Heart left ventricle (tissue), 16 donors: ENCODE data around the gene TCEAL9. TPM values are rescaled to one million over a fixed set of nuclear protein-coding genes. Genes with fewer than 3 reads are reported as not detected.

Experiments
- ATAC-seq, 4 donors: fragments of 200-7000 bp; cut with Tn5 transposase; one replicate each; pipeline ENCODE4 v1.9.1; 2020 to 2022; ENCODE audit warnings: moderate library complexity in 4 of 4, mild to moderate bottlenecking in 3 of 4, moderate number of reproducible peaks in 1 of 4
- DNase-seq, 5 donors: peaks; one replicate each; pipeline ENCODE4 v3.0.0-alpha.2; 2020
- H3K27ac ChIP-seq, 12 donors: fragments of 200-600 bp; sonication (generic) in 4 of 12; one replicate each; pipeline versions ENCODE4 v1.5.0 to v1.8.0; 2016 to 2022; ENCODE audit warnings: mild to moderate bottlenecking in 2 of 12
- H3K27me3 ChIP-seq, 9 donors: fragments of 200-600 bp; sonication (generic) in 2 of 9; one replicate each; pipeline versions ENCODE4 v1.5.1 to v1.8.0; 2016 to 2022; ENCODE audit warnings: mild to moderate bottlenecking in 3 of 9
- H3K36me3 ChIP-seq, 9 donors: fragments of 200-600 bp; sonication (generic) in 2 of 9; one replicate each; pipeline versions ENCODE4 v1.5.0 to v1.8.0; 2018 to 2022; ENCODE audit warnings: mild to moderate bottlenecking in 2 of 9
- H3K4me1 ChIP-seq, 12 donors: fragments of 200-600 bp; sonication (generic) in 4 of 12; one replicate each; pipeline versions ENCODE4 v1.5.0 to v1.8.0; 2016 to 2022; ENCODE audit warnings: mild to moderate bottlenecking in 3 of 12
- H3K4me3 ChIP-seq, 12 donors: fragments of 200-600 bp; sonication (generic) in 4 of 12; one replicate each; pipeline versions ENCODE4 v1.5.0 to v1.8.0; 2017 to 2022; ENCODE audit warnings: mild to moderate bottlenecking in 9 of 12, moderate library complexity in 4 of 12
- H3K9me3 ChIP-seq, 12 donors: fragments of 200-600 bp; sonication (generic) in 4 of 12; one replicate each; pipeline versions ENCODE4 v1.5.0 to v1.8.0; 2016 to 2022; ENCODE audit warnings: mild to moderate bottlenecking in 1 of 12
- POLR2A ChIP-seq, 2 donors: fragments of 450-650 bp; IDR thresholded peaks; one replicate each; pipeline ENCODE4 v1.6.1; 2017; ENCODE audit warnings: antibody characterized with exemption in 2 of 2, mild to moderate bottlenecking in 2 of 2, moderate library complexity in 2 of 2
- WGBS, 4 donors: extraction: QIAGEN DNeasy Blood & Tissue Kit in 2 of 4; methylation state at CpG; one replicate each; pipeline versions ENCODE4 v1.1.5 to v1.1.7; 2013 to 2018; 5-methylcytosine and 5-hydroxymethylcytosine counted together
- intact Hi-C, 10 donors: fragments of 100-400 bp; cut with DNase I; formaldehyde crosslinking; loops; one replicate each; pipeline versions ENCODE4 v1.11.1 to v1.14.2; 2022
- polyA plus RNA-seq, 2 donors: library from polyadenylated mRNA; stranded (reverse); fragments of 200-250 nt; gene quantifications; one replicate each; pipeline ENCODE4 v1.2.3, GENCODE V29; 2013
- total RNA-seq, 9 donors: library from RNA; depleted of rRNA in 2 of 9; stranded (reverse); fragments of >200 nt in 2 of 9; fragmentation: NEBNext Ultra II Directional in 3 of 9; extraction: Animal tissue kit (Norgen Biotek cat#: 25700) in 3 of 9; gene quantifications; one replicate each; pipeline versions ENCODE4 v1.1.0 to v1.2.4, GENCODE V29; 2016 to 2023
- TF ChIP-seq, protein P1 (sequence below), 12 donors: fragments of 200-600 bp; sonication (generic) in 4 of 12; IDR thresholded peaks; one replicate each; pipeline versions ENCODE4 v1.5.0 to v1.8.0; 2018 to 2022; ENCODE audit warnings: antibody characterized with exemption in 12 of 12, mild to moderate bottlenecking in 5 of 12
- donor health status: ischemic (EF 13 %, LVEDD 7.1; RV severe dilation, severe dysfunction).
- donor health status: healthy with polysubstance abuse.
- donor health status: DM: no; HTN: yes; CAD: no.
- donor health status: DM: no; HTN: no; CAD: no.
- donor health status: ischemic (EF 25% LVEDD 6.9; RV normal size, moderate dysfunction).
- donor health status: ischemic (EF 25% LVEDD 5.7; RV mildly dilated, moderate dysfunction).
- donor health status: healthy.
- donor health status: DM: yes; HTN: yes; CAD: no.
- donor health status: ischemic (EF 35%, LVEDD 5.7; RV mildly dilated, moderate dysfunction).
- donor health status: nonischemic (EF 11% LVEDD 7.7; RV severe dilation, severe dysfunction).
- donor health status: DM: yes; HTN: yes; CAD: no.
- donor health status: PGD.
- donor health status: ischemic (EF 29% LVEDD 5.4; RV normal size, mild dysfunction).
- donor health status: nonischemic (EF 23%, LVEDD 6.1; RV moderate dilation, normal function).

TCEAL9 gene
- total and polyA plus RNA-seq, 11 donors, result 15.7 to 60.3 (median 28.9) TPM

DNA sequence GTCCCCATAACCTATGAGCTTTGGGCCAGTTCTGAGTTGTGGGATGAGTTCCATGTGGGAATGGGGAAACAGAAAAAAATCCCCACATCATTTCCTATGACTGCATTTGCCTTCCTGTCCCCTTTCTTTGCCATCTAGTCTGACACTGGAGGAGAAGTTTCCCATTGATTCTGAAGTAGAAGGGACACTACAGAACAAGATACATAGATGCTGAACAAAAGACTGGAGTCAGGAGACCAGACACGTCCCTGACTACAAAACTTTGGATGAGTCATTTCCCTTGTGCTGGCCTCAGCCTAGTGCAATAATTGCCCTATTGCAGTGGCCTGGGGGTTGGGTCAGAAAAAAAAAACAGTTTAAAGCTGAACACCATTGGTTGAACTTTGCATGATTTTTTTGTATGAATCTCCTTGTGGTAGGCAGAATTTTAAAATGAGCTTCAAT lies 42.1 kb downstream of the TCEAL9 start:
- peak in 2 of 4 donors; percentile 48 to 52 for ATAC-seq

DNA sequence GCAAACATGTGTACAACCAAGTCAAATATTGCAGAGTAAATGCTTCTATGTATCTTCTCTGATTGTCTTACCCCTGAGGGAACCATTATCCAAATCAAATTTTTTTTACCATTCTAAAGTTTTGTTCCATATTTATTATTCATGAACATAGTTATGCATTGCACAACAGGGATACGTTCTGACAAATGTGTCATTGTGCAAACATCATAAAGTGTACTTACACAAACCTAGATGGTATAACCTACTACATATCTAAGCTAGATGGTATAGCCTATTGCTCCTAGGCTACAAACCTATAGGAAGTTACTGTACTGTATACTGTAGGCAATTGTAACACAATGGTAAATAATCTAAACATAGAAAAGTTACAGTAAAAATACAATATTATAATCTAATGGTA lies 43.4 kb downstream of the TCEAL9 start:
- Histone ChIP-seq H3K36me3 (no peaks in the 10 kb centered on the region), H3K27ac (no peak overlapping the region), H3K9me3 (no peaks in the 10 kb centered on the region), H3K4me1 (peaks cover 0 to 3% (median 0%) of the 10 kb centered on the region in 12 donors), H3K27me3 (peaks cover 0 to 16% (median 0%) of the 10 kb centered on the region in 9 donors), H3K4me3 (no peak overlapping the region)
- WGBS, 4 donors, result 43 to 69% (median 52%) methylated on average over 1 of the region's 1 CpG
- no peak for TF ChIP-seq POLR2A (IDR thresholded peaks at IDR 0.05)
- DNase-seq (no peak), ATAC-seq (no peak)
- intact Hi-C loops, result no loop called here

More for the DNA sequence above, 42.1 kb downstream of the TCEAL9 start:
- Histone ChIP-seq H3K27ac (no peak overlapping the region), H3K4me1 (no peaks in the 10 kb centered on the region), H3K4me3 (no peak overlapping the region), H3K36me3 (no peaks in the 10 kb centered on the region), H3K27me3 (peaks cover 0 to 16% (median 0%) of the 10 kb centered on the region in 9 donors), H3K9me3 (no peaks in the 10 kb centered on the region)
- intact Hi-C loops, result no loop called here
- TF ChIP-seq, protein P1, sequence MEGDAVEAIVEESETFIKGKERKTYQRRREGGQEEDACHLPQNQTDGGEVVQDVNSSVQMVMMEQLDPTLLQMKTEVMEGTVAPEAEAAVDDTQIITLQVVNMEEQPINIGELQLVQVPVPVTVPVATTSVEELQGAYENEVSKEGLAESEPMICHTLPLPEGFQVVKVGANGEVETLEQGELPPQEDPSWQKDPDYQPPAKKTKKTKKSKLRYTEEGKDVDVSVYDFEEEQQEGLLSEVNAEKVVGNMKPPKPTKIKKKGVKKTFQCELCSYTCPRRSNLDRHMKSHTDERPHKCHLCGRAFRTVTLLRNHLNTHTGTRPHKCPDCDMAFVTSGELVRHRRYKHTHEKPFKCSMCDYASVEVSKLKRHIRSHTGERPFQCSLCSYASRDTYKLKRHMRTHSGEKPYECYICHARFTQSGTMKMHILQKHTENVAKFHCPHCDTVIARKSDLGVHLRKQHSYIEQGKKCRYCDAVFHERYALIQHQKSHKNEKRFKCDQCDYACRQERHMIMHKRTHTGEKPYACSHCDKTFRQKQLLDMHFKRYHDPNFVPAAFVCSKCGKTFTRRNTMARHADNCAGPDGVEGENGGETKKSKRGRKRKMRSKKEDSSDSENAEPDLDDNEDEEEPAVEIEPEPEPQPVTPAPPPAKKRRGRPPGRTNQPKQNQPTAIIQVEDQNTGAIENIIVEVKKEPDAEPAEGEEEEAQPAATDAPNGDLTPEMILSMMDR (IDR thresholded peaks at IDR 0.05), result no peak
- no peak for TF ChIP-seq POLR2A (IDR thresholded peaks at IDR 0.05)
- WGBS, 4 donors, result 25 to 42% (median 35%) methylated on average over 1 of the region's 1 CpG
- no peak for DNase-seq

DNA sequence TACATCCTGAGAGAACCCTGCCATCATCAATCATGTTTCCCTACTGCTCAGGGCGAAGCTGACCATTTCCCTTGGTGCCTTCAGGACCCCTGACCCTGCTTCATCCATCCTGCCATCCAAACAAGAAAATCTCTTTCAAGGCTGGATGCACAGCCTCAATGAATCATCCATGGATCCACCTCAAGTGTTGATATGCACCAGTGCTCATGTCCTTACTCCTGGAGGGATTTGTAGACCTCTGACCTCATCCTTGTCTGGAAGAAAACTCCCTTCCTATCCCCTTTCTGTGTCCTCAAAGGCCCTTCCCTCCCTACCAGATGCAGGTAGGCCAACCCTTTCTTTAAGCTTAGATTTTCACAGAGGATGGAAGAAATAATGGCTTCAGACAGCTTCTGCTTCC lies 44.6 kb downstream of the TCEAL9 start:
- no peaks in the 10 kb centered on the region for H3K36me3 ChIP-seq
- no peak overlapping the region for H3K4me3 ChIP-seq
- no peak for ATAC-seq
- WGBS, 4 donors, result 61 to 86% (median 70%) methylated on average over 1 of the region's 1 CpG
- H3K4me1 ChIP-seq, result peaks cover 0 to 3% (median 0%) of the 10 kb centered on the region in 12 donors
- peaks cover 0 to 16% (median 0%) of the 10 kb centered on the region in 9 donors for H3K27me3 ChIP-seq
- no peaks in the 10 kb centered on the region for H3K9me3 ChIP-seq
- no peak overlapping the region for H3K27ac ChIP-seq
- intact Hi-C loops, result no loop called here
- TF ChIP-seq, protein P1 (IDR thresholded peaks at IDR 0.05), result no peak
- no peak for TF ChIP-seq POLR2A (IDR thresholded peaks at IDR 0.05)
- no peak for DNase-seq

DNA sequence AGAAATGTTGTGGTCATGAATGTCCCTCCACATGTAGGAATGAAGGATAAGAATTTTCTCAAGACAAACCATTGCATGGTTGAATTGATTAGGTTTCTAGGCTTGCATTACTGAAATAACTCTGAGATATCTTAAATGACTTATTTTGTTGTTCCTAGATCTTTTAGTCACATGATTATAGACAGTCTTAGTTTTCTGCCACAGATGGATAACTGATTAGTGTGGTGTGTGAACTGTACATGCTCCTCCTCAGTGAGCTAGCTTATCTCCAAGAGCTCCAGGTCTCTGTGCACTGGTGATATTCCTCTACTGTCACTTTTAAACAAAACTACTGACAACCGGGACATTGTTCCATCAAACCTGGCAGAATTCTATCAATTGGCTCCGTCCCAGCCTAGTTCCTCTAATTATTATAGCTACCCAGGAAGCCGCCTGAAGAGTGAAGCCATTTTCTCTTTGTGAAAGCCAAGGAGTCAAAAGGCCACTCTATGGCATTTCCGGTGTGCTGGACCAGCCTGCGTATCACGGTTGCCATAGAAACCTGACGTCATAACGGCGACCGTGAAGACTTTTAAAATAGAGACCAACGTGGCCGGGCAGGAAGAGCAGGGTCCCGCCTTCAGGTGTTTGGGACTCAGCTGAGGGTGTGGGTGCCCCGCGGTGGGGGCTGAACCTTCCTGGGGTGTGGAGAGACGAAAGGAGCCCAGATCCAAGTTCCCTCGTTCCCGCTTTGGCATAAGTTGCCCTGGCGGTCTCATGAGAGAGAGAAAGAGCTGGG lies 48.1 kb downstream of the TCEAL9 start:
- WGBS, 4 donors, result 2 to 30% (median 12%) methylated on average over 16 to 19 of the region's 19 CpGs
- DNase-seq, result peak; percentile 55 to 64 (median 57)
- peak overlapping the region in 11 of 12 donors; percentile 16 to 64 (median 53) for H3K4me3 ChIP-seq
- intact Hi-C loops, result no loop called here
- peak overlapping the region in 4 of 12 donors; percentile 13 to 55 (median 39) for H3K27ac ChIP-seq
- peaks cover 0 to 3% (median 0%) of the 10 kb centered on the region in 12 donors for H3K4me1 ChIP-seq
- TF ChIP-seq POLR2A (IDR thresholded peaks at IDR 0.05), result no peak
- TF ChIP-seq, protein P1 (IDR thresholded peaks at IDR 0.05), result no peak
- peaks cover 0 to 18% (median 0%) of the 10 kb centered on the region in 9 donors for H3K27me3 ChIP-seq
- H3K36me3 ChIP-seq, result no peaks in the 10 kb centered on the region
- peak in 3 of 4 donors; percentile 75 to 92 (median 78) for ATAC-seq
- H3K9me3 ChIP-seq, result no peaks in the 10 kb centered on the region
